NOMO-1 (cell line): Measurements from ENCODE around the gene GPR157.

Experiments used
- DNase-seq, 2 experiments: peaks; one replicate each; lab custom pipeline; 2025; ENCODE audit not compliant: unreplicated experiment in 2 of 2; lab: John Stamatoyannopoulos, UW

The GPR157 gene

DNA sequence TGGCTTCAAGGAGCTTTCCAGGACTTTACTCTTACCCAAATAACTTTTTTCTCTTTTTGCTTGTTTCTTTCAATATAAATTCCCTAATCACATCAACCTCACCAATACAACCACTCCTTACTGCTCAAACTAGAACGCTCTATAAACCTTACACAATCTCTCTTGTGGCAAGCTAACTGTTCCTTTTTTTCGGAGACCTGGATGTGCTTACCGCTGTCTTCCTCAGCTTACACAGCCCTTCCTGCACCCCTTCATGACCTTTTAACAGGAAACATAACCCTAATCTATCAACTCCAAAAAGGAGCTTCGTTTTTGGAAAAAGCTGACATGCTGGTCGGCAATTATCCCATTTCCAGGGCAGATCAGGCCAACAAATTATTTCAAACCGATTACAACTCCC lies 35.3 kb downstream of the GPR157 start:
- peak; percentile 51 to 65 for DNase-seq

DNA sequence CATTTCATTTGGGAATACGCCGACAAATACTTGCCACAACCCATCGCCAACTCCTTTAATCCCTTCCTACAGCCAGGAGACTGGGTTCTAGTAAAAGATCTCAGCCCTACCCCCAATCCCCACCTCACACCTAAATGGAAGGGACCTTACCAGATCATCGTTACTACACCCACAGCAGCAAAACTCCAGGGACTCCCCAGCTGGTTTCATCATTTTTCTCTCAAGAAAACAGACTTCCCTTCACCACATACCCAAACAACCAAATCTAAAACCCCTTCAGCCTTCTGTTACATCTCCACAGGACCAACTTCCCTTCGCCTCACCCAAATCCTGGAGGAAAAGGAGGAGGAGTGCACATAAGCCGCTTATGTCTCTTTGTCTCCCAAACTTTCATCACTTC lies 35.8 kb downstream of the GPR157 start:
- DNase-seq = no peak

- DNase-seq = no peak
These were observed 40.1 kb downstream of the GPR157 start for GRCh38 chr1:9088807-9089206.

DNA sequence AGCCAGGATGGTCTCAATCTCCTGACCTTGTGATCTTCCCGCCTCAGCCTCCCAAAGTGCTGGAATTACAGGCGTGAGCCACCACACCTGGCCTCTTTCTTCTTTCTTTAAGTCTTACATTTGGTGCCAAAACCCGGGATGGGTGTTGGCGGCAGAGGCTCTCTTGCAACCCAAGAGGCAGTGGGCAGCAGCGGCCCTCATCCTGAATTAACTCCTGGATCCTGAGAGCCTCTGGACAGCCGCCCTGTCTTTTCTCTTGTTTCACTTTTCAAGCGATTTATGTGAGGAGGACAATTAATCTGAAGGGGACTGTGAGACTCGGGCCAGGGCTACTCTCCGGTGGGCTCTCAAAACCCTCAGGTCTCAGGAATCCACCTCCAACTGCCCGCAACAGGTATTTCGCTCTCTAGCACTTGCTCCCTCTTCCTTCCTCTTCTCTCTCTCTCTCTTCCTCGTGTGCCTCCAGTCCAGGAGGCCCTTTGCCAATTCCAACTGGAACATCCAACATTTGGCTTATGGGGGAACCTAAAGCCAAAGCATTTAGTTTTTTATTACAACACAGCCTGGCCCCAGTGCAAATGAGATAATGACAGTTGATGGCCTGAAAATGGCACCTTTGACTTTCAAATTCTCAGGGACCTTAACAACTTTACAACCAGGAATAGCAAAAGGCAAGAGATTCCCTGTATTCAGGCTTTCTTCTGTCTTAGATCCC lies 41.3 kb downstream of the GPR157 start:
- no peak for DNase-seq

GRCh38 chr1:9086796-9087195 lies 42.1 kb downstream of the GPR157 start:
- DNase-seq = no peak

- peak in 1 of 2 experiments; percentile 10 for DNase-seq
These were observed 42.9 kb downstream of the GPR157 start for GRCh38 chr1:9086045-9086444.

DNA sequence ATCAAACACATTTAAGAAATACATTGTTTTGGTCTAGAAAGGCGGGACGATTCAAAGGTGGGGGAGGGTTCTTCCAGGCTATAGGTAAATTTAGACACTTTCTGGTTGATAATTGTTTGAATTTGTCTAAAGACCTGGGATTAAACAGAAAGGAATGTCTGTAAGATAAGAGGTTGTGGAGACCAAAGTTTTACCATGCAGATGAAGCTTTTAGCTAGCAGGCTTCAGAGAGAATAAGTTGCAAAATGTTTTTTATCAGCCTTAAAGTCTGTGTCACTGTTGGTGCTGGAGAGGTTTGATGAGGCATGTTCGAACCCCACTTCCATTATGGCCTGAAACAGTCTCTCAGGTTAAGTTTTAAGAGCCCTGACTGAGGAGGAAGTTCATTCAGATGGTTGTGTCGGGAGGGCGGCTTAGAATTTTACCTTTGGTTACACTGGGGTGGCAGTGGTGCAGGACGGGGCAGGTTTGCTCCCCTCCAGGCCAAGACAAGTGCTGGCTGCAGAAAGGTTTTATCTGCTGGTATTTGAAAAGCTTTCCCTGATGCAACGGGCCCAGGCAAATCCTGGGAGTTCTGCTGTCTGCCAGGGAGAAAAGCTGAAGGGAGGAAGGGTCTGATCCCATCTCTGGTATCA lies 43.5 kb downstream of the GPR157 start:
- no peak for DNase-seq

- DNase-seq = no peak
These were observed 44.0 kb downstream of the GPR157 start for GRCh38 chr1:9084906-9085305.

DNA sequence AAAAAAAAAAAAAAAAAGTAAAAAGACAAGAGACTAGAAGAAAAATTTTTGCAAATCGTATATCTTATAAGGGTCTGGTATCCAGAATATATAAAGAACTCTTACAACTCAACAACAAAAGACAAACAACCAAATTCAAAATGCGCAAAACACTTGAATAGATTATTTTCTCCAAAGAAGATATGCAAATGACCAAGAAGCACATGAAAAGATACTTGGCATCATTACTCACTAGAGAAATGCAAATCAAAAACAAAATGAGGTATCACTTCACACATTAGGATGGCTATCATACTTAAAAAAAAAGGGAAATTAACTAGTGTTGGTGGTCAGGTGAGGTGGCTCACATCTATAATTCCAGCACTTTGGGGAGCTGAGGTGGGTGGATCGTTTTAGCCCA lies 47.4 kb downstream of the GPR157 start:
- DNase-seq = no peak

- no peak for DNase-seq
These were observed 48.1 kb downstream of the GPR157 start for GRCh38 chr1:9080705-9081291.

GRCh38 chr1:9079988-9080704 lies 48.8 kb downstream of the GPR157 start:
- no peak for DNase-seq

DNA sequence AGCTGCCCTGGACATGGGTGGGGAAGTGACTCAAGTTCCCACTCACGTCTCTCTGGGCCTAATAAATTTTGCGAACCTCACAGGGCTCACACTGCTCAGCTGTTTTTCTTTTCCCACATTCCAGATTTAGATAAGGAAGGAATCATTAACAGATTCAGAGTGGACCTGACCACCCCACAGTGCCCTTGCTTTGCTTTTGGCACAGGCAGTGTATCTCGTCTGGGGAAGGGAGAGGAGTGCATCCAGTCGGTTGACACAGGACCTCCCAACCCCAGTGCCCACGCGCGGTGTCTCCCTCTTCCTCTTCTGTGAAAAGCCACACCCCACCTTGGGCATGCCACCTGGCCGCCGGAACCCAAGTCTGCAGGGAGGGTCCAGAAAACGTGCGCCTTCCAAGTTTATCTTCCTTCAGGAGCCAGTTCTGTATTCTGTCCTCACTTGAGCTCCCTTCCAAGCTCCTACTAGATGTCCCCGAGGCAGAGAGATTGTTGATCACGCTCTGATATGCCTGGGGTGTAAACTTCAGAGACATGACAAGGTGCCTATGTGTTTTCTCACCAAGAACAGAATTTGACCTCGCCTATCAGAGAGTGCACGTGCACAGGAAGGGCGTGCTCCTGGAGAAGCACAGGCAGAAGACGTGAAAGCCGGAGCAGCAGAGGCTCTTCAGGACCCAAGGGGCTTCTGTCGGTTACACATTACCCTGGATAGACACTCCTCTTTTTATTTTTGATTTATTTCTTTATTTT lies 50.0 kb downstream of the GPR157 start:
- no peak for DNase-seq

GRCh38 chr1:9078015-9078751 lies 50.7 kb downstream of the GPR157 start:
- peak in 1 of 2 experiments; percentile 63 for DNase-seq

GRCh38 chr1:9075022-9075421 lies 53.9 kb downstream of the GPR157 start:
- DNase-seq = peak; percentile 56 to 90

DNA sequence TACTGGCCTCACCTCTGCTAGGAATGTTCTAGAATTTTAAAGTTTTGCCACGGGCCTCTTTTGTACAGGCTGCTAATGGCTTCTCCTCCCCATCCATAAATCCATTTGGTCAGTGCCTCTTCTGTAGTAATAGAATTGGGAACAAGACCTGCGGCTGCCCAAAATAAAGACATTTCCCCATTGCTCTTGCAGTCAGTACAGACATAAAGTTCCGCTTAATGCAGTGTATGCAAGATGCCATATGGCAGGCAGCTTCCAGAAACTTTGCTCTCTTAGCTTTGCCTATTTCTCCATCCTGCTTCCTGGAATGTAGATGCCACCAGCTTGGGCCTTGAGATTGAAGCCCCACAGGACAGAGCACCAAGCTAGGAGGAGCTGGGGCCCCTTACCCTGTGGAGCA lies 55.8 kb downstream of the GPR157 start:
- DNase-seq = peak; percentile 49 to 59

DNA sequence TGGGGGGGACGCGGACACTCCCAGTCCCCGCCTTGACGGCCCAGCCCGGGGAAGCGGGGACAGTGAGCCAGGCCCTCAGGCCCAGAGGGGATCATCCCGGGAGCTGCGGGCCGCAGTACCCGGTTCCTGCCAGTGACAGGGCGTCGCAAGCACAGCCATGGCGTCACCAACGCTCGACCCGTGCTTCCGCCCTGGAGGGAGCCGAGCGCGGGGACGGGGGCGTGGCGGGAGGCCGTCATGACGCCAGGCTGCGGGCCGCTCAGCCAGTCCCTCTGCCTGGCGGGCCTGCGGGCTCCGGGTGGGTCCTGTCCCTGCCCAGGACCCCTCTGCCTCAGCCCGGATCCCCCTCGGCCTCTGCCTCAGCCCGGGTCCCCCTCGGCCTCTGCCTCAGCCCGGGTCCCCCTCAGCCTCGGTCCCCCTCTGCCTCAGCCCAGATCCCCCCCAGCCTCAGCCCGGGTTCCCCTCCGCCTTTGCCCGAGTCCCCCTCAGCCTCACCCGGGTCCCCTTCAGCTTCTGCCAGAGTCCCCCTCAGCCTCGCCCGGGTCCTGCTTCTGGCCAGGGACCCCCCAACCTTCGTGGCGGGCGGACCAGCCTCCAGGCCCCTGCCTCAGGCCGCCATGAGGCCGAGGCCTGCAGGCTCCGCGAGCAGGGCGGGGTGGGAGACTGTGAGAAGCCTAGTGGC lies 57.2 kb downstream of the GPR157 start:
- no peak for DNase-seq

DNA sequence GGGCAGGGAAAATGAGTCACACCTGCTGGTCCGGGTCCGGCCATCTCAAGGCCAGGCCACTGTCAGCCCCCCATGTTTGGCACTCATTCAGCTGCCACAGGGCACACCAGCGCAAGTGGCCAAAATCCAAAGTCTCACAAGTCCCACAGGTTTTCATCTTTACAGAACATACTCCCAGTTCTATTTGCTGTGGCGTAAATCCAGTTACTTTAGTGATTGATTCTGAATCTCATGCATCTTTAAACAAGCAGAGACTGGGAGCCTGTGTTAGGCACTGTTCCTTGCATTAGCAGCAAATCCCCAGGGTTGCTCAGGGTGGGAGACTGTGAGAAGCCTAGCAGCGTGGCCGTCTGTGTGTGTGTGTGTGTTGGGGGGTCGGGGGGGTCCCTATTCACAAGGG lies 58.4 kb downstream of the GPR157 start:
- no peak for DNase-seq

DNA sequence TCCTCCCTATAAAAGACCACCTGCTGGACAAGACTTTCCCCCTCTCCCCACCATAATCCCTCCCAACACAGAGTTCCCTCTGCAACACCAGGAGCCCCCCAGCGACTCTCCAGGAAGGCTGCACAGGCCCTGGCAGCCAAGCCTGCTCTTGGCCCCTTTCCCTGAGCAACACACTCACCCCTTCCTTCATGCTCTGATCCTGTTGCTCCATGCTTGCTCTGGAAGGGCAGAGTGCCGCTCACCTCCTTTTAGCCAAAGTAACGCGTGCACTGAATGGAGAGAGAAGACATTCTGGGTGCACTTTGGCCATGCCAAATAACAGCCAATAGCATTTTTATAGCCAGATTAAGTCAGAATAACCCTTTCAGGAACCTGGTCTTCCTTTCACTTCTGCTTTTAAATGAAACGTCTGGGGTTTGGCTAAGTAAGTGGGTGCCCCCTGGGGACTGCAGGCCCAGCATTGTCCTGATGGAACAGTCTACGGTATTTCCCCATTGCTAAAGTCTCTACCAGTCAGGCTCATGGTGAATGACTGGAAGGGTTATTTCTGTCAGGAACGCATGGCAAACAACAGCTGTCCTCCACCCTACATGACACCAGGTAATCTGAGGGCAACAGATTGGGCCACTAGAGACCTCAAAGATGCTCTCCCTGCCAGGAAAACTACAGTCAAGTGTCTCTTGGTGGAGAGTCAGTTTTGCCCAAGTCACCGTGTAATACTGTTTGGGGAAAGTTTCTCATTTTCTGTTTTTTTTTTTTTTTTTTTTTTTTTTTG lies 59.4 kb downstream of the GPR157 start, which contains the start of gene SLC2A5:
TSS of gene SLC2A5 (minus strand) at position 310 of the 775 bp plus-strand sequence. CDS start at position 211, 99 bp downstream.
- DNase-seq = peak; percentile 95 to 96

GRCh38 chr1:9068981-9069325 lies 59.9 kb downstream of the GPR157 start:
- no peak for DNase-seq
